ENCODE results near the gene GTPBP1. TPM values are rescaled to one million over a fixed set of nuclear protein-coding genes. Genes with fewer than 3 reads are reported as not detected.

GTPBP1 gene
- total RNA-seq, 1 experiment from 2014 or later, result 94.7 TPM

DNA sequence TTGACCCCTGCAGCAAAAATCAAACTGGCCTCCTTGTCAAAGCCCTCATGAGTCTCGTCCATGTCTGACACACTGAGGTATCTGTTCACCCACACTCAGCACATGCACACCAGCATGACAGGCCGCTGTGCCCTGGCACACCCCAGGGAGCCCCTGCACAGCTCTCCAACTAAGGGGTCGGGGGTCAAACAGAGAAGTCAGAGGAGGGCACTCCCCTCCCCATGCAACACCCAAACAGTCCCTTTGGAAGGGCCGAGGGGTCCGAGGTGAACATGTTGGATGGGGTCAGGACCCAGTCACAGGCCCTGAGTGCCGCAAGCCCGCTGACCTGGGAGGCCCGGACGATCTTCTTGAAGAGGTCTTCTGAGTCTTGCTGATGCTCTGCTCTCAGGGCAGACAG, 35.4 kb downstream of the GTPBP1 start:
- H3F3A ChIP-seq (ENCODE audit: insufficient read depth, low read depth), result peaks cover 42% of the 10 kb centered on the region; the same call in 1 of the 2 replicates
- H3K79me2 ChIP-seq (ENCODE audit: low read depth), result no peaks in the 10 kb centered on the region
- H3K9me3 ChIP-seq (ENCODE audit: insufficient read depth, low read depth), result no peaks in the 10 kb centered on the region
- H3K4me1 ChIP-seq (replicated peaks; ENCODE audit: insufficient read depth), result no peaks in the 10 kb centered on the region
- H3K27ac ChIP-seq, result no peak overlapping the region
- TF ChIP-seq, protein P1, sequence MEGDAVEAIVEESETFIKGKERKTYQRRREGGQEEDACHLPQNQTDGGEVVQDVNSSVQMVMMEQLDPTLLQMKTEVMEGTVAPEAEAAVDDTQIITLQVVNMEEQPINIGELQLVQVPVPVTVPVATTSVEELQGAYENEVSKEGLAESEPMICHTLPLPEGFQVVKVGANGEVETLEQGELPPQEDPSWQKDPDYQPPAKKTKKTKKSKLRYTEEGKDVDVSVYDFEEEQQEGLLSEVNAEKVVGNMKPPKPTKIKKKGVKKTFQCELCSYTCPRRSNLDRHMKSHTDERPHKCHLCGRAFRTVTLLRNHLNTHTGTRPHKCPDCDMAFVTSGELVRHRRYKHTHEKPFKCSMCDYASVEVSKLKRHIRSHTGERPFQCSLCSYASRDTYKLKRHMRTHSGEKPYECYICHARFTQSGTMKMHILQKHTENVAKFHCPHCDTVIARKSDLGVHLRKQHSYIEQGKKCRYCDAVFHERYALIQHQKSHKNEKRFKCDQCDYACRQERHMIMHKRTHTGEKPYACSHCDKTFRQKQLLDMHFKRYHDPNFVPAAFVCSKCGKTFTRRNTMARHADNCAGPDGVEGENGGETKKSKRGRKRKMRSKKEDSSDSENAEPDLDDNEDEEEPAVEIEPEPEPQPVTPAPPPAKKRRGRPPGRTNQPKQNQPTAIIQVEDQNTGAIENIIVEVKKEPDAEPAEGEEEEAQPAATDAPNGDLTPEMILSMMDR (conservative IDR thresholded peaks at IDR 0.05), result no peak
- TF ChIP-seq EZH2 (IDR thresholded peaks at IDR 0.05; ENCODE audit: low read depth), result no peak
- H3K27me3 ChIP-seq (ENCODE audit: insufficient read depth, low read depth), result no peaks in the 10 kb centered on the region
- no peak overlapping the region for H2AFZ ChIP-seq
- H3K4me3 ChIP-seq, result no peak overlapping the region
- BruUV-seq (replicated peaks), result no TSS peak
- H3K4me2 ChIP-seq, result no peak overlapping the region
- H4K20me1 ChIP-seq (ENCODE audit: insufficient read depth), result no peaks in the 10 kb centered on the region; the same call in 1 of the 2 replicates
- CTCF ChIA-PET, result no interaction called here
- POLR2A ChIA-PET (ENCODE audit: unreplicated experiment), result no interaction called here
- intact Hi-C loops (cut with micrococcal nuclease; ENCODE audit: unreplicated experiment), result no loop called here
- DNase-seq, result no peak
- no peaks in the 10 kb centered on the region for H3K9me2 ChIP-seq (ENCODE audit: insufficient read depth)
- H3K36me3 ChIP-seq (ENCODE audit: low read depth), result peaks cover 38% of the 10 kb centered on the region

DNA sequence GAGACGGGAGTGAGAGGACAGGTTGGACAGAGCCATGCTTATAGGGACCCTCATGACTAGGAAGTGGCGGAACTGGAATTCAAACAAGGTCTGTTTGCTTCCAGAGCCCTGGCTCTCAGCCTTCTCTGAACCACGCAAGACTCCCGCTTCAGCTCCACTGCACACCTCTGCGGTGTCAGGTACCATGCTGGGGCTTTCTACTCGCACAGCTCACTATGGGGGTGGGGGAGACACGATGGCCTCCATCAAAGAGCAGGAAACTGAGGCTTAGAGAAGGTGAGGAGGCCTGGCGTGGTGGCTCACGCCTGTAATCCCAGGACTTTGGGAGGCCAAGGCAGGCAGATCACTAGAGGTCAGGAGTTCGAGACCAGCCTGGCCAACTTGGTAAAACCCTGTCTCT, 35.8 kb downstream of the GTPBP1 start:
- no TSS peak for BruUV-seq (replicated peaks)
- Histone ChIP-seq H3K4me3 (no peak overlapping the region), H2AFZ (no peak overlapping the region), H3K4me2 (no peak overlapping the region), H3K4me1 (replicated peaks; ENCODE audit: insufficient read depth) (no peaks in the 10 kb centered on the region), H3K9me3 (ENCODE audit: insufficient read depth, low read depth) (no peaks in the 10 kb centered on the region), H3K36me3 (ENCODE audit: low read depth) (peaks cover 38% of the 10 kb centered on the region), H3K9me2 (ENCODE audit: insufficient read depth) (no peaks in the 10 kb centered on the region), H3K27ac (no peak overlapping the region), H3K79me2 (ENCODE audit: low read depth) (no peaks in the 10 kb centered on the region), H3F3A (ENCODE audit: insufficient read depth, low read depth) (peaks cover 44% of the 10 kb centered on the region; the same call in 1 of the 2 replicates), H4K20me1 (ENCODE audit: insufficient read depth) (no peaks in the 10 kb centered on the region; the same call in 1 of the 2 replicates), H3K27me3 (ENCODE audit: insufficient read depth, low read depth) (no peaks in the 10 kb centered on the region)
- TF ChIP-seq EZH2 (IDR thresholded peaks at IDR 0.05; ENCODE audit: low read depth), result no peak
- TF ChIP-seq, protein P1 (conservative IDR thresholded peaks at IDR 0.05), result no peak
- ChIA-PET POLR2A (ENCODE audit: unreplicated experiment) (no interaction called here), CTCF (no interaction called here)
- intact Hi-C loops (cut with micrococcal nuclease; ENCODE audit: unreplicated experiment), result no loop called here
- DNase-seq, result no peak

DNA sequence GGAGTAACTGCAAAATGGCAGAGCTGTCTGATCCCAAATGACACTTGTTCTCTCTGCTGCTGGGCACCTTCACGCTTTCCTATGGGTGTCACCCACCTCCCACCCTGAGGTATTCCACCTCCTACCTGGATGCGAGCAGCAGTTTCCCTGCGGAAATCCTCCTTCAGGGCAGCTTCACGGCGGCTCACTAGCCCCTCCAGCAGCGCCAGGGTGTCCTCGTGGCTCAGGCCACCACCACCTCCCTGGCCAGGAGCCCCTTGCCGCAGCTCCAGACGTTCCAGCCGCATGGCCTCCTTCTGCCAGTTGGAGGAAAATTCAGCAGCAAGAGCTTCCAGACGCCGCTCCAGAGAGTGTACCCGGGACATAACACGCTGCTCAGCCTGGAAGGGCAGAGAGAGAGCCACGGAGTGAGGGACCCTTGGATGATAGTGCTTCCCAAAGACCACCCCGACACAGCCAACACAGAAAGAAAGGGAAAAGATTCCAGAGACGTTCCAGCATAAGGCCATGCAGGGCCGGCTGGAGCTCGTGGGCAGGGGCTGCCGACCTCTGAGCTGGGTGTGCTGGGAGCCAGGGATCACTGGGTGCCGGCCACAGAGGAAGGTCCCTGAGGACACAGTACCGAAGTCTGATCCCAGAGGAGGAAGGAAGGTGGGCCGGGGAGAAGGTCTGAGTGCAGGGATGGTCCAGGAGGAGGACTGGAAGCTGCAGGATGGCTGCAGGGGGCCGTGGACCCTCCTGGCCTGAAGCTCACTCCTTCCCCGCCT, 36.6 kb downstream of the GTPBP1 start:
- no peak overlapping the region for H2AFZ ChIP-seq
- no peaks in the 10 kb centered on the region for H3K9me3 ChIP-seq (ENCODE audit: insufficient read depth, low read depth)
- ChIA-PET CTCF (no interaction called here), POLR2A (ENCODE audit: unreplicated experiment) (no interaction called here)
- TF ChIP-seq, protein P1 (conservative IDR thresholded peaks at IDR 0.05), result no peak
- TF ChIP-seq EZH2 (IDR thresholded peaks at IDR 0.05; ENCODE audit: low read depth), result no peak
- no peak overlapping the region for H3K4me3 ChIP-seq
- peaks cover 40% of the 10 kb centered on the region for H3K36me3 ChIP-seq (ENCODE audit: low read depth)
- peaks cover 37% of the 10 kb centered on the region; the same call in 1 of the 2 replicates for H3F3A ChIP-seq (ENCODE audit: insufficient read depth, low read depth)
- no peak for DNase-seq
- intact Hi-C loops (cut with micrococcal nuclease; ENCODE audit: unreplicated experiment), result no loop called here
- H3K27me3 ChIP-seq (ENCODE audit: insufficient read depth, low read depth), result no peaks in the 10 kb centered on the region
- BruUV-seq (replicated peaks), result no TSS peak
- H3K4me2 ChIP-seq, result no peak overlapping the region
- no peak overlapping the region for H3K27ac ChIP-seq
- H3K4me1 ChIP-seq (replicated peaks; ENCODE audit: insufficient read depth), result no peaks in the 10 kb centered on the region
- no peaks in the 10 kb centered on the region for H3K9me2 ChIP-seq (ENCODE audit: insufficient read depth)
- no peaks in the 10 kb centered on the region for H3K79me2 ChIP-seq (ENCODE audit: low read depth)
- H4K20me1 ChIP-seq (ENCODE audit: insufficient read depth), result no peaks in the 10 kb centered on the region; the same call in 1 of the 2 replicates

Measured in PC-9 (cell line).